GM12892 (cell line): ENCODE measurements around the gene STYXL2.

Experiments used
- POLR2A ChIP-seq: IDR thresholded peaks from 2 replicates; pipeline ENCODE4 v1.6.1; 2011; ENCODE audit warnings: low read depth, low read length, control low read depth
- POLR2AphosphoS5 ChIP-seq: IDR thresholded peaks from 2 replicates; pipeline ENCODE4 v1.6.1; 2011; ENCODE audit warnings: low read depth, low read length, control low read depth

DNA sequence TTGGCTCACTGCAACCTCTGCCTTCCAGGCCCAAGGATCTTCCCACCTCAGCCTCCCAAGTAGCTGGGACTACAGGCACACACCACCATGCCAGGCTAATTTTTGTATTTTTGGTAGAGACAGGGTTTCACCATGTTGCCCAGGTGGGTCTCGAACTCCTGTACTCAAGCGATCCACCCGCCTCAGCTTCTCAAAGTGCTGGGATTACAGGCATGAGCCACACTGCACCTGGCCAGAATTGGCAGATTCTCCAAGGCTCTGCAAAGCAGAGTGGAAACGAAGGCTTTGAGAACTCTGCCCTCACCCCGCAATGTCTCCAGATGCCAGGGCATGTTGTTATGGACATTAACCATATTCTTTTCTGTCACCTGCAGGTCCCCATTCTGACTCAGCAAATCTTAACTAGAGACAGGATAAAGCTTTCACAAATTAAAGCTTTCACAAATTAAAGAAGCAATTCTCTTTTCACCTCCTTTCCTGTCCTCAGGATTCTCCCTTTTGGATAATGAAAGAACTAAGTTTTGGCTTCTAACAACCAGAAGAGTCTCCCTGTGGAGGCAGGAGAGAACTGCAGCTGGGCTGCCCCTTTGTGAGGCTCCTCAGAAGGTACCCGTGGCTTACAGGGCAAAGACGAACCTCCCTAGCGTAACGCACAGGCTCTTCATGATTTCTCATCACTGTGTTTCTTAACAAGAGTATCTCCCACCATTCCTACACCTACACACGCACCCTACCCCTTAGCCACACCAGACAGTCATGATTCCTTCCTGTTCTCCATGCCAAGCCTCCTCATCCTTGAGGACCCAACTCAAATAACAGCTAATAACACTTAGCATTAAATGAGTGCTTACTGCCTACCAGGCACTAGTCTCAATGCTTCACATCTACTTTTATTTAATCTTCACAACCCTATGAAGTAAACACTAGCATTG, 33.5 kb upstream of the STYXL2 start:
- no peak for TF ChIP-seq POLR2AphosphoS5
- no peak for TF ChIP-seq POLR2A
